Hepatic stellate cell (primary cell): ENCODE results near the gene PRDM16.
A peak's percentile ranks its signal among the peaks of the same experiment; 100 is the strongest.

ENCODE experiments used
- DNase-seq: peaks from one replicate; pipeline ENCODE4 v3.0.0; 2011; ENCODE audit warnings: low spot score

Gene PRDM16

GRCh38 chr1:3262681-3263286, 193.8 kb downstream of the PRDM16 start:
- no peak for DNase-seq

- DNase-seq, result no peak
Observed at GRCh38 chr1:3263790-3264189, 194.8 kb downstream of the PRDM16 start.

- DNase-seq, result no peak
Observed at GRCh38 chr1:3264456-3264855, 195.5 kb downstream of the PRDM16 start.

GRCh38 chr1:3265835-3266805, 197.1 kb downstream of the PRDM16 start:
- DNase-seq, result no peak

- DNase-seq, result no peak
Observed at GRCh38 chr1:3266870-3267549, 198.0 kb downstream of the PRDM16 start.

GRCh38 chr1:3267550-3268270, 198.7 kb downstream of the PRDM16 start:
- no peak for DNase-seq

GRCh38 chr1:3268281-3268680, 199.3 kb downstream of the PRDM16 start:
- no peak for DNase-seq

- peak; percentile 66 for DNase-seq
Observed at GRCh38 chr1:3270403-3271245, 201.6 kb downstream of the PRDM16 start.

GRCh38 chr1:3271866-3272265, 202.9 kb downstream of the PRDM16 start:
- DNase-seq, result no peak

- DNase-seq, result no peak
Observed at GRCh38 chr1:3272321-3273045, 203.5 kb downstream of the PRDM16 start.

GRCh38 chr1:3273447-3273846, 204.4 kb downstream of the PRDM16 start:
- no peak for DNase-seq

GRCh38 chr1:3274972-3275371, 206.0 kb downstream of the PRDM16 start:
- no peak for DNase-seq

GRCh38 chr1:3275471-3276340, 206.7 kb downstream of the PRDM16 start:
- DNase-seq, result peak; percentile 46

- DNase-seq, result no peak
Observed at GRCh38 chr1:3276341-3276800, 207.4 kb downstream of the PRDM16 start.

GRCh38 chr1:3277011-3277471, 208.0 kb downstream of the PRDM16 start:
- no peak for DNase-seq

- DNase-seq, result no peak
Observed at GRCh38 chr1:3277623-3278022, 208.6 kb downstream of the PRDM16 start.

GRCh38 chr1:3278416-3279181, 209.6 kb downstream of the PRDM16 start:
- no peak for DNase-seq

GRCh38 chr1:3279182-3279470, 210.1 kb downstream of the PRDM16 start:
- DNase-seq, result no peak

- no peak for DNase-seq
Observed at GRCh38 chr1:3281735-3282134, 212.7 kb downstream of the PRDM16 start.
